K562 treated with DMSO at 1 percent for 12 hours (cell line): ENCODE data around the gene ICA1L. TPM values are rescaled to one million over a fixed set of nuclear protein-coding genes. Genes with fewer than 3 reads are reported as not detected.

Experiments used
- total RNA-seq: library from RNA; unstranded; fragments of 300-600 nt; gene quantifications from 2 replicates; pipeline ENCODE4 v1.2.3, GENCODE V29; 2022; ENCODE audit not compliant: insufficient read depth

Gene ICA1L
- 0.80 TPM in 1 of 2 replicates, not detected in the other for total RNA-seq

DNA sequence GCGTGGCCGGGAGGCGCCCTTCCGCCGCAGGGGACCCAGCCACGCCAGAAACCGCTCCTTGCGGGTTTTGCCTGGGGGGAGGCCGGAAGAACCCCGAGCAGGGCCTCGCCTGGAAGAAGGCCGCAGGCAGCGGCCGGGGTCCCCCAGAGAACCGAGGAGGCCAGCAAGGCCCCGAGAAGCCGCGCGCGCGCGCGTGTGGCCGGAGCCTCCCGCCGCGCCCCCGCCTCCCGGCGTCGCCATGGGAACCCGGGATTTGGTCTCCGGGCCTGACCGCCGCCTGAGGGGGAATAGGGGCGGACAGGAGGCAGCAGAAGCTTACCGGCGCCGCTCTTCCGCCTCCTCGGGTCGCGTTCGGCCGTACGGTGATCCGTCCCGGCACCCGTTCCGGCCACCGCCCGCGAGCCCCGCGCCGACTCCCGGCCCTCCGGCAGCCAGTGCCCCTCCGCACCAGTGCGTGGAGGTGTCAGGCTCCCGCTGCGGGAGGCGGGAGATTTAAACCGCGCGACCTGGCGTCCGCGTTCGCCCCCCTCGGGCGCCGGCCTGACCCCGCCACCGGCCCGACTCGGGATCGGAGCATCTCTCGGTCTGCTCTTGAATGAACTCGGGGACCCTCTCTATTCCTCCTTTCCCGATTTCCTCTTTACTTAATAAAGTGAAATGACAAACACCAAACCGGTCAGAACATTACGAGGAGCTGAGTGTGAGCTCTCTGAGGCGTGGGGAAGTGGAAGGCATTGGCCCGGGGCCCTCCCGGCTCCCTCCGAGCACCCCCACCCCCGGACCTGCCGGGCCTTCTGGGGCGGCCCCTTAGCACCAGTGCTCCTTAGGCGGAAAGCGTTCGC, at the start of gene ICA1L:
TSS of gene ICA1L (minus strand) at position 467 of the 842 bp plus-strand sequence. CDS start 42,757 bp downstream, outside the sequence.

GRCh38 chr2:202911512-202912341, 40.2 kb upstream of the ICA1L start, which contains the start of the genes CARF and WDR12:
Gene CARF, plus strand, starts transcription at chr2:202912275. Its CDS starts 29,628 bp downstream, at chr2:202941903.
Gene WDR12, minus strand, starts transcription at chr2:202911673. Its CDS starts 197 bp downstream, at chr2:202911476.

Other genes starting within 250 kb of the ICA1L start
- gene FAM117B, start 236.8 kb downstream of the ICA1L start, total RNA-seq: 0.81 and 3.1 TPM in 2 replicates
- gene WDR12, start 39.9 kb upstream of the ICA1L start, total RNA-seq: 11.8 and 28.4 TPM in 2 replicates
- 0.13 and 0.68 TPM in 2 replicates for gene CARF, start 40.5 kb upstream of the ICA1L start, total RNA-seq
- 1.5 and 5.2 TPM in 2 replicates for gene NBEAL1, start 143.1 kb upstream of the ICA1L start, total RNA-seq